Stimulated activated CD8-positive, alpha-beta memory T cell treated with anti-CD3 and anti-CD28 coated beads, Interleukin-2, amount 100 ng/mL, for 1 hour (primary cell): ENCODE measurements around the gene MOB3B.

ENCODE experiments used
- DNase-seq, 2 donors: peaks; one replicate each; pipeline ENCODE4 v3.0.0-alpha.2; 2020; ENCODE audit warnings: low read depth in 2 of 2

The MOB3B gene

DNA sequence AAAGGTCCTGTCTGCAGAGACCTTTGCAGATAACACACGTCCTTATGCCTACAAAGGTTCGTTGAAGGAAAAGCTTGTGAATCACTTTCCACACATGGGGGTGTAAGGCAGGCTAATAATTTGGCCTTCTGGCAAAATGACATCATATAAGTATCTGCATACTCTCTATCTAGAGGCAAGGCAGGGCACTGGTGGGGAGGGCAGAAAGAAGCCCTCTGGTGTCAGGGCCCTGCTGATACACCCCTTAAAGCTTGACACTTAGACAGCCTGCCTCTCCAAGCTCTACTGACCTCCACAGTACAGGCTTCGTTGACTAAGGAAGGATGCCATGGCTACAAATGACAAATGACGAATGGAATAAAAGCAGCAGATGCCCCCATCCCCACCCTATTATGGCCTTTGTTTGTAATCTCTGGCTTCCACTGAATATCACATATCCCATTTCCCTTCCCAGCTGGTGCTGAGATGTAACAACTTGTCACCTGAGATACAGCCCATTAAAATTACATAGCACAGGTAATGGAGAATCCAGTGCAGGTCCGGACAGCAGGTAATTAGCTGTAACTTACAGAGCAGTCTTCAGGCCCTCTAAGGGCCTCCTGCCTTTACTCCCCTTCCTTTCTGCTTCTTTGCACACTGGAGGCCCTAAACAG is 82.5 kb downstream of the MOB3B start:
- no peak for DNase-seq

DNA sequence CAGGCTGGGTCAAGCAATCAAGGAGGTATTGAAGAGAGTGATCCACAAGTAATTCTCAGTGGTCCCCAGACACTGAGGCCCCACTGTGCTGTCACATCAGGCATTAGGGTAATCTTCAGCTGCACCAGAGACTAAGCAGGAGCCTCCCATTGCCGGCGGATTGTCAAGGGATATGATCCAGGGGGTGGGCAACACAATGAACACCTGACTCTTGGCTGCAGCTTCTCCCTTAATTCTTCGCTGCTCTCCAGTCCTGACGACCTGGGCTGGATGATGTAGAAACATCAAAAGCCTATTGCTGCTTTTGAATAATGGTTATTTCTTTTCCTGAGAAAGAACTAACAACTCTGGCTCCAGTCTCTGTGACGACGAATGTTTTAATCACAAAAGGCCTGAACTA is 83.9 kb downstream of the MOB3B start:
- no peak for DNase-seq

GRCh38 chr9:27445057-27445595 is 84.5 kb downstream of the MOB3B start:
- DNase-seq, result no peak

DNA sequence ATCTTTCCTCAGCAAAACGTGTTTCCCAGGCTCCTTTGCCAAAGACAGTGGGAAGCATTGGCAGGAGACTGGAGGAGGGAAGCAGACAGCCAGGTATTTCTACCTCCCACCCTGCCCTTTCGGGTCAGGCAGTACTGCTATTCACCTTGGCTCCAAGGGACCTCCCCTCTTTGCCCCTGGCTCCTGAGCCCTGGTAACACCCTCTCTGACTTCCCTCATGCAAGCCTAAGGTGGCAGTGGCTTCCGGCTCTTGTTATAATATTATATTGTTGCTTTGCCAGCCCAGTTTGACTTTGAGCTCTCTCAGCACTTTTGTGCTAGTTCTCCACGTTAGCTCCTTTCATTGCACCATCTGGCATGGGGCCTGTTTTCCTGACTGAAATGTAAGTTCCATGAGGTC is 87.2 kb downstream of the MOB3B start:
- no peak for DNase-seq

DNA sequence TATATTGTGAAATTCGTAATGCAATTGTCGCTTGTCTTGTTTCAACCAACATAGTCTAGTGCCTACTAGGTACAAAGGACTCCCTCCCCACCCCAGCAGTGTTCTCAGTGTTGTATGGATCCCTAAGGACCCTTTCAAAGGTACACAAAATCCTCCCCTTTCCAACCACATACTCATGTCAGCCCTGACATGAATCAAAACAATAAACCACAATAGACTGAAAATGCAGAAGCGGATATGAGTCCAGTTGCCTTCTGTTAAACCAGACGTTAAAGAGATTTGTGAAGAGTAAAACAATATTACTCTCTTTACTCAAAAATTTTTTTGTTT is 87.9 kb downstream of the MOB3B start:
- DNase-seq, result no peak

- no peak for DNase-seq
Observed at GRCh38 chr9:27440888-27441740, 88.5 kb downstream of the MOB3B start.

- DNase-seq, result no peak
Observed at GRCh38 chr9:27438522-27438921, 91.1 kb downstream of the MOB3B start.

GRCh38 chr9:27437652-27438373 is 91.8 kb downstream of the MOB3B start:
- no peak for DNase-seq

GRCh38 chr9:27436234-27436633 is 93.4 kb downstream of the MOB3B start:
- no peak for DNase-seq

DNA sequence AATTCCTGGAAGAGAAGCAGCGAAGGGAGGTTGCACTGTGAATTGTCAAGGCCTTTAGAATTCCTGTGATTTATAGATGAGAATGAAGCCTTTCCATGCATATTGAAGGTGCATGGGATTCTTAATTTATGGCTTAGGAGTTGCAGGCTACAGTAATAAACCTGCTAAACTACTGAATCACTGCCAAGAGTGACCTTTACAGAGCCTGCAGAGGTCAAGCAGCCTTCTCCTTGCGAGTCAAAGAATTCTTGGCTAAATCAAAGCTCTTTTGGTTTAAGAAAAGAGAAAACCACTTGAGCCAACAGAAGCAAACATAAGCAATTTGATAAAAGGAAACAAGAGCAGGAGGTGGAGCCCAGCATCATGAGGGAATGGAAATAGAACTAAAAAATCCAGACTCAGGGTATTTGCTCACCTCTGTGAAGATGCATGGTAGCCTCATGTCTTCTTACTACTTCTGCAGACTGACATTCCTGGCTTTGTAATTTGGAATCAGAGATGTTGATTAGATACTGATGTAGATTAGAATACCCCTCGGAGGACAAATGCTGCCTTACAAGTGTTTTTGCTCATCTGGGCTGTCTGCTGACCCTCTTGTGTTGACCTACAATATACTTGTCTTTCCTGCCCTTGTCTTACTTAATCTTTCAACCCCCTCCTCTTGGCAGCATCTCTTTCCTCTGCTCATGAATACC is 95.8 kb downstream of the MOB3B start:
- DNase-seq, result no peak

DNA sequence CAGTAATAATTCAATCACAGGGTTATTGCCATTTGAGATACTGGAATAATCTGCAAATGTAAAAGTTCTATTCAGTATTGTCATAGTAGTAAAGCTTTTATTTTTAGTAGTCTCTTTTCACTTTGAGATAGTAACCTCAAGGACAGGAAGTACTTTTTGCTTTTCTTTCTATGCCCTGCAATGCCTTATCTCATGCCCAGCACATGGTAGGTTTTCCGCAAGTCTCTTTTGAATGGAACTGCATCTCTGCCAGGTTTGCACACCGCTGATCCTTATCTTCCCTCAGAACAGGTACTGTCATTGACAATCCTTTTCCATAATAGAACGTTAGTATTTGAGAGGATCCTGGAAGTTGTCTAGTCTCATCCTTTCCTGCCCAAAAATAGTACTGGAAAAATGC is 97.3 kb downstream of the MOB3B start:
- no peak for DNase-seq

DNA sequence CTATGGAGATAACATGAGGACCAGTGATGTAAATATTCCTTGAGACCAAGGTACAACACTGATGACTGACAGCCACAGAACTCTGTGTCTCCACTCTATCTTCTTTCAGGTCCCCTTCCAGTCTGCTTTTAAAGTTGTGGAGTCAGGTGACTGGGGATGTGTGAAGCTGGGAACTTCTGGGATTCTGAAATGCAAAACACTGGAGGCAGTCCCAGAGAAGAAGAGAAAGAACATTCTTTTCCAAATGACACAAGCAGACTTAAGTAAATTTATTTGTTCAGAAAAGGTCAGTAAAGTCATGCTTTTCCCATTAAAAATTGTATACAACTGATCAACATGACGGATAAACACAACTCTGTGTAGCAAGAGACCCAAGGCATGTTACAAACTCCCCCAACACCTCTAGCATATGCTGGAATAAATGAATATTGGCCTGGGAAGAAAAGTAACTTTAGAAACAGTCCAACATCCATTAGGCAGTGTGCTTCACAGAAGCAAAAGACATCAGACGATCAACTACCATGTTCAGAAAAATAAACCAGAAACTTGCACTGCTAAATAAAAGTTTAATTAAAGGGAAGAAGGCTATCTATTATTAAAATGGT is 98.0 kb downstream of the MOB3B start:
- DNase-seq, result no peak

- no peak for DNase-seq
Observed at GRCh38 chr9:27430750-27431535, 98.7 kb downstream of the MOB3B start.

DNA sequence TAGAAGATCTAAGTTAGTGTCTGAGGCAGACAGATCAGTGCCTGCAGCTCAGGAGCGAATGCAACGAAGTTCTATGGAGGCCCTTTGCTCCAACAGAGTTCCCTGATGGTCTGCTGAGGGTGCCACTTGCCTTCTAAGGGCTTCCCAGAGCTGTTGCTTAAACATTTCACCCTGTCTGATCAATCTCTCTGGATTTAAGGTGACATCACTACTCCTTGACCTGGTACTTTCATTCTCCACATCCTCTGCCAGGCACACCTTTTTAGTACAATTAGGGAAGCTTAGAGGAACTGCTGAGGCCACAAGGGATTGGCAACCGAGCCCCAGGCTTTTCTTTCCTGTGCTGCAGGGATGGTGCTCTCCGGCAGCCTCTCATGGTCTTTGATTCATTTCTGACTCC is 99.7 kb downstream of the MOB3B start:
- DNase-seq, result no peak

- no peak for DNase-seq
Observed at GRCh38 chr9:27429436-27429835, 100.2 kb downstream of the MOB3B start.

- no peak for DNase-seq
Observed at GRCh38 chr9:27428551-27428950, 101.1 kb downstream of the MOB3B start.

DNA sequence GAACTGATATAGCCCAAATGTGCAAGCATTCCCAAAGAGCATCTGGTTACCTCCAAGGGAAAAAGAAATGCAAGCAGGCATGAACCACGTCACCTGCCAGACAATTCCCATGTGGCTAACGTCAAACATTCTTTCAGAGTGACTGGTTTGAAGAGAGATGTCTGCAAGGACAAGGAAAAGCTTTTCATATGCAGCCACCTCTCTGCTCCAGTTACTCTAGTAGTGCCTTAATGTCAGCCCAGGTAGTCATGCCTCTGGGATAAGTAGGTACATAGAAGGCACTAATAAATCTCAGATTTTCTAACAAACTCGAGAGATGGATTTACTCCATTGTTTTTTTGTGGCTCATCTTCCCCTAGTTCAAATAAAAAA is 102.4 kb downstream of the MOB3B start:
- DNase-seq, result no peak

- DNase-seq, result no peak
Observed at GRCh38 chr9:27426511-27427271, 102.9 kb downstream of the MOB3B start.

DNA sequence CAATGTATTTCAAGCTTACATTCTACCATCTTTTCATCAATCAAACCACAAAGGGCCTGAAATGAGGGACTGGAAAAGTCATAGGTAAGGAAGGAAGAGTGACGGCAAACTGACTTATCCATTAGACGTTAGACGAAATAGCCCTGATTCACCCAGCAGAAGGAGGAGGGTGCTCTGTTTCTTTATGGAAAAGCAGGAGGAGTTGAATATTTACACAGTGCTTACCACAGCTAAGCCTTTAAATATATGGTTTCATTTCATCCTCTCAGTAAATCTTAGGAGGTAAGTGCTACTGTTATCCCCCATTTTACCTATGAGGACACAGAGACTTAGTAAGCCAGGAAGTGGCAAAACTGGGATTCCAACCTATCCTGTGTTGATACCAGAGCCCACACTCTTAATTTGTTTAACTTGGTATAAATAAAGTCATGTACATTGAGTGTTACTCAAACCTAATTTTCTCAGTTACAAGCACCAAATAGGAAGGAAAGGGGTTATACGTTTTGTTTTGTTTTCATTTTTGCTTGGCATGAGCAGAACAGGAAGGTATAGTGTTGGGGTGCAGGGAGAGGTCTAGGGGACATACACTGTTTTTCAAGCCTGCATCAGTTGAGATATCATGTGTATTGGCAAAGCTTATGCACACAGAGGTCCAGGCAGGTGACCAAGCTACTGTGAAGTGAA is 103.6 kb downstream of the MOB3B start:
- DNase-seq, result no peak
